Epithelial cell of esophagus (primary cell): ENCODE data around the gene NPEPPS.
A peak's percentile ranks its signal among the peaks of the same experiment; 100 is the strongest.

Experiments
- DNase-seq: peaks from one replicate; pipeline ENCODE4 v3.0.0; 2010; ENCODE audit warnings: low read depth
- H3K4me3 ChIP-seq: 2 replicates; pipeline ENCODE4 v1.5.1; 2011; ENCODE audit warnings: mild to moderate bottlenecking, low read length, control low read depth
- TF ChIP-seq, protein P1 (sequence below): IDR thresholded peaks from 2 replicates; pipeline ENCODE4 v1.5.1; 2011; ENCODE audit warnings: low read depth, mild to moderate bottlenecking, low read length, control low read depth, inconsistent platforms; ENCODE audit not compliant: insufficient read depth; ENCODE audit errors: missing control alignments

Gene NPEPPS

DNA sequence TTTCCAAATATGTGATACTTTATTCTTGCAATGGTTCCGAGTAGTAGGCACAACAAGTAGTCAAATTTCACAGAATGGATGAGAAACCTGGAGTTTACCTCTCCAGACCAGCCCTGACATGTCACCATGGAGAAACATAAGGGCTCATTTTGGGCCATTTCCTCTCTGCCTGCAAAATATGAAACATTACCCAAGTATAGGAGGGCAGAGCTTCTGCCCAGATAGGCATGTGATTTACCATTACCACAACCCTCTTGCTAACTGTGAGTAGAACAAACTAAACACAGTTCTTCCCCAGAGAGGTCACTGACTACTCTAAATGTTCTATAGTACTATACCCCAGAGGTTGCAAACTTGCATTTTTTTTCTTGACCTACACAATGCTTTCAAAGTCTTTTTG, 103.1 kb downstream of the NPEPPS start:
- TF ChIP-seq, protein P1, sequence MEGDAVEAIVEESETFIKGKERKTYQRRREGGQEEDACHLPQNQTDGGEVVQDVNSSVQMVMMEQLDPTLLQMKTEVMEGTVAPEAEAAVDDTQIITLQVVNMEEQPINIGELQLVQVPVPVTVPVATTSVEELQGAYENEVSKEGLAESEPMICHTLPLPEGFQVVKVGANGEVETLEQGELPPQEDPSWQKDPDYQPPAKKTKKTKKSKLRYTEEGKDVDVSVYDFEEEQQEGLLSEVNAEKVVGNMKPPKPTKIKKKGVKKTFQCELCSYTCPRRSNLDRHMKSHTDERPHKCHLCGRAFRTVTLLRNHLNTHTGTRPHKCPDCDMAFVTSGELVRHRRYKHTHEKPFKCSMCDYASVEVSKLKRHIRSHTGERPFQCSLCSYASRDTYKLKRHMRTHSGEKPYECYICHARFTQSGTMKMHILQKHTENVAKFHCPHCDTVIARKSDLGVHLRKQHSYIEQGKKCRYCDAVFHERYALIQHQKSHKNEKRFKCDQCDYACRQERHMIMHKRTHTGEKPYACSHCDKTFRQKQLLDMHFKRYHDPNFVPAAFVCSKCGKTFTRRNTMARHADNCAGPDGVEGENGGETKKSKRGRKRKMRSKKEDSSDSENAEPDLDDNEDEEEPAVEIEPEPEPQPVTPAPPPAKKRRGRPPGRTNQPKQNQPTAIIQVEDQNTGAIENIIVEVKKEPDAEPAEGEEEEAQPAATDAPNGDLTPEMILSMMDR = no peak

DNA sequence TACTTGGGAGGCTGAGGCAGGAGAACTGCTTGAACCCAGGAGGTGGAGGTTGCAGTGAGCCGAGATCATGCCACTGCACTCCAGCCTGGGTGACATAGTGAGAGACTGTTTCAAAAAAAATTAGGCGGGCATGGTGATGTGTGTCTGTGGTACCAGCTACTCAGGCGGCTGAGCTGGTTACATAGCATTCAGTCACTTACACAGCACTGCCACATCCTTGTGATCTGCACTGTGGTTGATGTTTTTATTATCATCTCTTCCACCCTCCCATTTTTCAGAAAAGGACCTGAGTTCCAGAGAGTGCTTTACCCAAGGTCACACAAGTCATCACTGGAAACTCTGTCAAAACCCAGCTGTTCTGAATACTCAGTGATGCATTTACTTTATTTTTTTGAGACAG, 104.0 kb downstream of the NPEPPS start:
- DNase-seq = no peak
- H3K4me3 ChIP-seq = no peak overlapping the region
- TF ChIP-seq, protein P1 = no peak

More for the DNA sequence above, 103.1 kb downstream of the NPEPPS start:
- DNase-seq = peak; percentile 33
- no peak overlapping the region for H3K4me3 ChIP-seq

DNA sequence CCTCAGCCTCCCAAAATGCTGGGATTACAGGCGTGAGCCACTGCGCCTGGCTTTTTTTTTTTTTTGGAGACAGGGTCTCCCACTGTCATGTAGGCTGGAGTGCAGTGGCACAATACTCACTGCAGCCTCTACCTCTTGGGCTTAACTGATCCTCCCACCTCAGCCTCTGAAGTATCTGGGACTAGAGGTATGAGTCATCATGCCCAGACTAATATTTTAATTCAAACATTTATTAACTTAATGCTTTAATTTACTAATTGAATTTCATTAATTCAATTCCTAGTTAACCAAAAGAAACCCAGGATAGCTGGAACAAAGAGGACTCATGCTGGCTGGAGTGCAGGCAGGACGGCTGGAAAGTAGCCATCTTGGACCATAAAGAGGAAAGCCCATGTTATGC, 104.8 kb downstream of the NPEPPS start:
- DNase-seq = no peak
- no peak overlapping the region for H3K4me3 ChIP-seq
- TF ChIP-seq, protein P1 = no peak

DNA sequence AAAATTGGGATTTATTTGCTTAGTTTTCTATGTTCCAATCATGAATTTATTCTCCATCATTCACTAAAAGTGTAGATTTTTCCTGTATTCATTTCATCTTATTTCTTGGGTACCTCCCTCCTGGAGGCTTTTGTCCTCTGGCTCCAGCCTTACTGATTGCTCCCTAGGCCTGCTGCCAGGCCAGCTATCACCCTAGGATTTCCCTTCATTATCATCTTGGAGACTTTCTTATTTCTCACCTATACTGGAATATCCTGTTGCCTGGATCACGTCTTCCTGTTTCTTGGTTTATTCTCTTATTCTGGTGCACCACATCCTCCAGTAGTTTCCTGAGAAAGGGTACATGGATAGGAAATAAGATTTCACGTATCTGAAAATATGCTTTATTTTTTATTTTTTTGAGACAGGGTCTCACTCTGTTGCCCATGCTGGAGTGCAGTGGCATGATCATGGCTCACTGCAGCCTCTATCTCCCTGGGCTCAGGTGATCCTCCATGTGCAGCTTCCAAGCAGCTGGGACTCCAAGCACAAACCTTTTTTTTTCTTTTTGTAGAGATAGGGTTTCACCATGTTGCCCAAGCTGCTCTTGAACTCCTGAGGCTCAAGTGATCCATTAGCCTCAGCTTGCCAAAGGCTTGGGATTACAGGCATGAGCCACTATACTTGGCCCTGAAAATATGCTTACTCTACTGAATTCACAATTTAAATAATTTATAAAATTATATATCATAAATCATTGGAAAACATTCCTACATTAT, 105.5 kb downstream of the NPEPPS start:
- no peak overlapping the region for H3K4me3 ChIP-seq
- DNase-seq = no peak
- TF ChIP-seq, protein P1 = no peak

DNA sequence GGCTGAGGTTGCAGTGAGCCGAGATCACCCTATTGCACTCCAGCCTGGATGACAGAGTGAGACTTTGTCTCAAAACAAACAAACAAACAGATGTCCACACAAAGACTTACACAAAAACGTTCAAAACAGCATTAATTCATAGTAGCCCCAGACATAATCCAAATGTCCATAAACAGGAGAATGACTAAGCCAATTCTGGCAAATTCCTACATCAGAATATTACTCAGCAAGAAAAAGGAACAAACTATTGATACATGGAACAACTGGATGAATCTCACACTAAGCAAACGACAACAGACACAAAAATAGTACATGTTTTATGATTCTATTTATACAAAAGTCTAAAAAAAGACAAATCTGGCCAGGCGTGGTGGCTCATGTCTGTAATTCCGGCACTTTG, 108.0 kb downstream of the NPEPPS start:
- no peak overlapping the region for H3K4me3 ChIP-seq
- TF ChIP-seq, protein P1 = no peak
- no peak for DNase-seq

DNA sequence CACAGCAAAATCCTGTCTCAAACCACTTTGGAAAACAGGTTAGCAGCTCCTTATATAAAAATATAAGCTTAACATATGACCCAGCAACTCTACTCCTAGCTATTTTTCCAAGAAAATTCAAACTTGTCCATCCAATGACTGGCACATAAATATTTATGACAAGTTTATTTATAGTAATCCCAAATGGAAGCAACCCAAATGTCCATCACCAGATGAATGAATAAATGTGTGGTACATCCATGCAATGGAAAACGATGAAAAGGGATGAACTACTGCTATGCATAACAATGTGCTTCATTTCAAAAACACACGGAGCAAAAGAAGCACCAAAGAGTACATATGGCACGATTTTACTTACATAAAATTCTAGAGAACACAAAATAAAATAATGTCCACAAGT, 109.2 kb downstream of the NPEPPS start:
- DNase-seq = no peak
- TF ChIP-seq, protein P1 = no peak
- H3K4me3 ChIP-seq = no peak overlapping the region

DNA sequence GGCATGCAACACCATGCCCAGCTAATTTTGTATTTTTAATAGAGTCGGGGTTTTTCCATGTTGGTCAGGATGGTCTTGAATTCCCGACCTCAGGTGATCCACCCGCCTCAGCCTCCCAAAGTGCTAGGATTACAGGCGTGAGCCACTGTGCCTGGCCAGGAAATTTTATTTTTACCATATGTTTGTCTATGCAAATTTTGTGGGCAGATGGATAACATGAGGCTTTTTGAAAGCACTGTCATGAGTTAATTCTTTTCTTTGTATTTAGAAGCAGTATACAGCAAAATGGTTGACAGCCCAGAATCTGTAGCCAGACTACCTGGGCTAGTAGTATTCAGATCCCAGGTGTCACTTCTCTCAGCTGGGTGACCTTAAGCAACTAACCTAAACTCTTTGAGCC, 110.3 kb downstream of the NPEPPS start:
- TF ChIP-seq, protein P1 = no peak
- DNase-seq = no peak
- no peak overlapping the region for H3K4me3 ChIP-seq
